Psoas muscle (tissue), 8 donors: ENCODE results near the gene MPRIP. TPM values are rescaled to one million over a fixed set of nuclear protein-coding genes. Genes with fewer than 3 reads are reported as not detected.

Experiments
- ATAC-seq, 4 donors: fragments of 200-7000 bp; cut with Tn5 transposase; one replicate each; pipeline ENCODE4 v1.9.1; 2020; ENCODE audit warnings: moderate library complexity in 3 of 4, mild to moderate bottlenecking in 2 of 4
- DNase-seq, 2 donors: peaks; one replicate each; pipeline ENCODE4 v3.0.0-alpha.2; 2020
- H3K27ac ChIP-seq: fragments of 200-600 bp; one replicate; pipeline ENCODE4 v1.8.0; 2022
- H3K27me3 ChIP-seq, 3 donors: fragments of 200-600 bp in 1 of 3; one replicate each; pipeline versions ENCODE4 v1.6.1 to v1.8.0; 2013 to 2022; ENCODE audit warnings: low read length in 2 of 3, mild to moderate bottlenecking in 2 of 3, moderate library complexity in 1 of 3; ENCODE audit not compliant: insufficient read depth in 3 of 3
- H3K36me3 ChIP-seq, 2 donors: fragments of 200-600 bp in 1 of 2; one replicate each; pipeline versions ENCODE4 v1.6.1 to v1.8.0; 2013 to 2022; ENCODE audit warnings: low read depth in 1 of 2, mild to moderate bottlenecking in 1 of 2, moderate library complexity in 1 of 2; ENCODE audit not compliant: insufficient read depth in 1 of 2
- H3K4me1 ChIP-seq: fragments of 200-600 bp; one replicate; pipeline ENCODE4 v1.8.0; 2022
- H3K4me3 ChIP-seq: fragments of 200-600 bp; one replicate; pipeline ENCODE4 v1.8.0; 2022; ENCODE audit warnings: mild to moderate bottlenecking
- H3K9me3 ChIP-seq: fragments of 200-600 bp; one replicate; pipeline ENCODE4 v1.8.0; 2022
- WGBS, 3 donors: extraction: QIAGEN DNeasy Blood & Tissue Kit; methylation state at CpG; one replicate each; pipeline versions ENCODE4 v1.1.6 to v1.1.7; 2013; 5-methylcytosine and 5-hydroxymethylcytosine counted together
- intact Hi-C, 2 donors: fragments of 100-400 bp; cut with DNase I; formaldehyde crosslinking; loops; one replicate each; pipeline versions ENCODE4 v1.11.0 to v1.14.2; 2022
- polyA plus RNA-seq, 3 donors: library from polyadenylated mRNA; stranded (reverse); fragments of 200-250 nt; gene quantifications; one replicate each; pipeline ENCODE4 v1.2.3, GENCODE V29; 2013
- total RNA-seq, 4 donors: library from RNA; stranded (reverse); fragmentation: NEBNext Ultra II Directional in 2 of 4; extraction: Animal tissue kit (Norgen Biotek cat#: 25700) in 2 of 4; gene quantifications; one replicate each; pipeline versions ENCODE4 v1.2.1 to v1.2.4, GENCODE V29; 2021 to 2023
- TF ChIP-seq, protein P1 (sequence below): fragments of 200-600 bp; IDR thresholded peaks from one replicate; pipeline ENCODE4 v1.8.0; 2022; ENCODE audit warnings: antibody characterized with exemption
- donor health status: healthy with polysubstance abuse.
- donor health status: DM: no; HTN: no; CAD: no; lungs with moderate emphysema.
- donor health status: Bipolar disorder and iron deficiency.
- donor health status: healthy.
- donor health status: DM: yes; HTN: yes; CAD: no.
- donor health status: DM: no; HTN: no; CAD: no.
- donor health status: DM: no; HTN: no; CAD: no.
- donor health status: DM: yes; HTN: yes; CAD: no.

MPRIP gene
- total and polyA plus RNA-seq, 7 donors, result 142 to 322 (median 244) TPM

DNA sequence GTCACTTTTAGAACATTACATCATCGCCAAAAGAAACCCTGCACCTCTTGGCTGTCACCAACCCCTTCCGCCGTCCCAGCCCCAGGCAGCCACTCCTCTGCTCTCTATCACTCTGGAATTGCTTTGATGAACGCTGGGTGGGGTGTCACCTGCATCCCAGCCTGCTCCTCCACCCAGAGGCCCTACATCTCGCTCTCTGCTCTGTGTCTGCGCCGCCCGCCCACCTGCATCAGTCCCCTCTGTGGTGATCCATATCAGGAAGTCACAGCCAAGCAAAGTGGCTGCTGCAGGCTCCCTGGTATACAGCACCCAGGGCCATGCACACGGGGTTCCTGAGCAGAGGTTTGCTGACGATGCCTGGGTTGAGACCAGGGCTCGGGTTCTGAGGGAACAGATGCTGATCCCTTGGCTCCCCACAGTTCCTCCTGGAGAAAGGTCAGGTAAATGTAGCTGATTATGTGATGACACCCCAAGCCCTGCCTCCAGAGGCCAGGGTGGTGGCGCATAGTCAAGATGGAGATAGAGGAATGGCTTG, 30.8 kb downstream of the MPRIP start:
- Histone ChIP-seq H3K4me1 (peaks cover 71% of the 10 kb centered on the region), H3K27ac (peak overlapping the region; percentile 67), H3K9me3 (no peaks in the 10 kb centered on the region), H3K27me3 (no peaks in the 10 kb centered on the region), H3K36me3 (peaks cover under 1 to 22% of the 10 kb centered on the region in 2 donors), H3K4me3 (no peak overlapping the region)
- ATAC-seq (peak; percentile 62 to 83 (median 77)), DNase-seq (no peak)
- WGBS, 3 donors, result 55 to 73% (median 55%) methylated on average over 12 of the region's 12 CpGs
- intact Hi-C loops, result no loop called here
- TF ChIP-seq, protein P1, sequence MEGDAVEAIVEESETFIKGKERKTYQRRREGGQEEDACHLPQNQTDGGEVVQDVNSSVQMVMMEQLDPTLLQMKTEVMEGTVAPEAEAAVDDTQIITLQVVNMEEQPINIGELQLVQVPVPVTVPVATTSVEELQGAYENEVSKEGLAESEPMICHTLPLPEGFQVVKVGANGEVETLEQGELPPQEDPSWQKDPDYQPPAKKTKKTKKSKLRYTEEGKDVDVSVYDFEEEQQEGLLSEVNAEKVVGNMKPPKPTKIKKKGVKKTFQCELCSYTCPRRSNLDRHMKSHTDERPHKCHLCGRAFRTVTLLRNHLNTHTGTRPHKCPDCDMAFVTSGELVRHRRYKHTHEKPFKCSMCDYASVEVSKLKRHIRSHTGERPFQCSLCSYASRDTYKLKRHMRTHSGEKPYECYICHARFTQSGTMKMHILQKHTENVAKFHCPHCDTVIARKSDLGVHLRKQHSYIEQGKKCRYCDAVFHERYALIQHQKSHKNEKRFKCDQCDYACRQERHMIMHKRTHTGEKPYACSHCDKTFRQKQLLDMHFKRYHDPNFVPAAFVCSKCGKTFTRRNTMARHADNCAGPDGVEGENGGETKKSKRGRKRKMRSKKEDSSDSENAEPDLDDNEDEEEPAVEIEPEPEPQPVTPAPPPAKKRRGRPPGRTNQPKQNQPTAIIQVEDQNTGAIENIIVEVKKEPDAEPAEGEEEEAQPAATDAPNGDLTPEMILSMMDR, result no peak

DNA sequence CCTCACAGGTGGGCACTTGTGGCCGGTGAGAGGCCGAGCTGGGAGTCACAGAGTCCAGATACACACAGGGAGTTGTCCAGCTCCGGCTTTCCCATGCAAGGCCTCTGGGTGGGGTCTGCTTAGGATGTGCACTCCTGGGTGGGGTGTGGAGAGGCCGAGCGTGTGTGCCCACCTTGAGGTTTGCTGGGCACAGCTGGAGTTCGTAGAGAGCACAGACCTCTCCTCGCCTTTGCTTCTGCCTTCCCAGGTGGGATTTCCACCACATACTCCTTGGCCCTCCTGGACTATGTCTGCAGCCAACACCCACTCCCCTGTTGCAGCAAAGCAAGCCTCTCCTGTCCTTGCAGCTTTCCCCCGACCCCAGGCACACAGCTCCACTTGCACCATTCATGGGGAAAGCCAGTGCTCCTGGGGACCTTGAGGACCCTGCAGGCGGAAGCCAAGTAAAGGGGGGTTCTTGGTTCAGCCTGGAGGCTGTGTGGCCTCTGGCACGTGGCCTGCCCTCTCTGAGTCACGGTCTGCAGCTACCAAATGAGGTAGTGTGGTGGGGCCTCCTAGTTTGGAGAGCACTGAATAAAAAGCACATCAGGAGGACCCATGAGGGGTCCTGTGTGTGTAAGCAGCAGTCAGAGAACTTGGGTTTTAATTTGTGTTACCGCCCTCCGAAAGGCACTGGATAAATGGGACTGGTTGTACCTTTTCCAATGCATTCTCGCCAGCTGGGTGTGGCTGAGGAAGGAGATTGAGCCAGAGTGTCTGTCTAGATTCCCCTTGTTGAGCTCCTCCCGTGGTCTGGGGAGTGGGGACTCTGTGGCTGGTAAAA, 31.5 kb downstream of the MPRIP start:
- ATAC-seq, result peak in 3 of 4 donors; percentile 9 to 16 (median 9)
- Histone ChIP-seq H3K27me3 (no peaks in the 10 kb centered on the region), H3K36me3 (peaks cover 3 to 29% of the 10 kb centered on the region in 2 donors), H3K27ac (peak overlapping the region; percentile 67), H3K9me3 (no peaks in the 10 kb centered on the region), H3K4me3 (no peak overlapping the region), H3K4me1 (peaks cover 72% of the 10 kb centered on the region)
- WGBS, 3 donors, result 56 to 80% (median 61%) methylated on average over 15 of the region's 15 CpGs
- intact Hi-C loops, result no loop called here
- TF ChIP-seq, protein P1, result no peak
- peak in 1 of 2 donors; percentile 38 for DNase-seq

DNA sequence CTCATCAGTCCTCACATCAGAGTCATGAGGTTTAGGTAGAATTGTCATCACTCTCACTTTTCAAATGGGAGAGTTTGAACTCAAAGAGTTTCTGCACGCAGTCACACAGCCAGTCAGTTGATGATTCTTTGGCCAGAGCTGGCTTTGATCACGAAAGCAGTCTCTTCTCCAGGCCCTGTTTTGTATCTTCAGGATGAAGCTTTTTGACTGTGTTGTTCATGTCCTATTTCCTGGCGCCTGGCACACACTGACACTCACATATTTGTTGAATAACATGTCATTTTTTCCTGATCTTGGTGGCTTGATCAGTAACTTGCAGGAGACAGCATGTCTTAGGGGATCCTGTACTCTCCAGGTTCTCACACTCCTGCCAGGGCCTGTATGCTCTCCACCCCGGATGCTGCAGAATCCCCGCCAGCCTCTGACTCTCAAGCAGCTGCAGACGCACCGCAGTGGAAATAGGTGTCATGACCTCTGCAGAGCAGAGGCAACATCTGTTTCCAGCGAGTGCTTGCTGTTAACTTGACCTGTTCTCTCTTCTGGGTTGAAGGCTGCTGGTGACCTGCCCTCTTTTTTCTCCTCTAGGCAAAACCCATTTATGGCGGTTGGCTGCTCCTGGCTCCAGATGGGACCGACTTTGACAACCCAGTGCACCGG, 33.0 kb downstream of the MPRIP start:
- Histone ChIP-seq H3K9me3 (no peaks in the 10 kb centered on the region), H3K27me3 (no peaks in the 10 kb centered on the region), H3K4me1 (peaks cover 86% of the 10 kb centered on the region), H3K4me3 (no peak overlapping the region), H3K27ac (peak overlapping the region; percentile 61), H3K36me3 (peaks cover 3 to 33% of the 10 kb centered on the region in 2 donors)
- 22 to 42% (median 30%) methylated on average over 11 of the region's 11 CpGs for WGBS, 3 donors
- intact Hi-C loops, result no loop called here
- peak; percentile 27 to 62 (median 38) for ATAC-seq
- DNase-seq, result peak; percentile 46 to 81
- TF ChIP-seq, protein P1, result no peak

DNA sequence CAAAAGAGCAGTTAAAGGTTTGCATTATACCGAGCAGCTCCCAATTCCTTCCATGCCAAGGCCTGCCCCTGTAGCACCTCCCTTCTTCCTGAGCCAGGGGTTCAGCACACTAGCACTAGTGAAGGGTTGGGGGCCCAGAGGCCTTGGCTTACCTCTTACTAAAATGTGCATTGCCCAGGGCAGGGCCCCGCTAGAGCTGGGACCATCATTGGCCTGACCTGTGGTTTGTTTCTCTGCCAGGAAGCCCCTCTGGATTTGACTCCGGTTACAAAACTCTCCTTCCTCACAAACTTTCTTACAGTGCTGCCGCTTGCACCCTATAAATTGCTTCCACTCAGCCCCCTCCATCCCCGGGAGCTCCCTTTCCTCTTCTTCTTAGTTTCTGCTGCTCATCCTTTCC, 33.8 kb downstream of the MPRIP start:
- Histone ChIP-seq H3K9me3 (no peaks in the 10 kb centered on the region), H3K36me3 (peaks cover 3 to 37% of the 10 kb centered on the region in 2 donors), H3K4me1 (peaks cover 93% of the 10 kb centered on the region), H3K27me3 (no peaks in the 10 kb centered on the region), H3K4me3 (no peak overlapping the region), H3K27ac (peak overlapping the region; percentile 46)
- no peak for ATAC-seq
- WGBS, 3 donors, result 76 to 81% (median 77%) methylated on average over 5 of the region's 5 CpGs
- no peak for DNase-seq
- intact Hi-C loops, result no loop called here
- TF ChIP-seq, protein P1, result no peak
